Activated T-helper 1 cell treated with anti-CD3 and anti-CD28 coated beads, Interleukin-12 subunit alpha, Interleukin-12 subunit beta, Interleukin-2, Interleukin-4 antibody, amounts not matched to agents 30 ng/mL and 10 ng/mL and 1 ng/mL, durations not matched to agents 14 hours and 24 hours and 36 hours (primary cell): ENCODE data around the gene WDR1. TPM values are rescaled to one million over a fixed set of nuclear protein-coding genes. Genes with fewer than 3 reads are reported as not detected.

Experiments used
- DNase-seq: peaks from one replicate; pipeline ENCODE4 v3.0.0; 2021; ENCODE audit warnings: low spot score
- H3K27ac Mint-ChIP-seq: one replicate; pipeline ENCODE4 v1.8.0; 2021; ENCODE audit warnings: mild to moderate bottlenecking, mixed read lengths
- H3K27me3 Mint-ChIP-seq: one replicate; pipeline ENCODE4 v1.8.0; 2022; ENCODE audit warnings: mild to moderate bottlenecking, moderate library complexity, mixed read lengths; ENCODE audit not compliant: insufficient read depth
- H3K36me3 Mint-ChIP-seq: one replicate; pipeline ENCODE4 v1.8.0; 2021; ENCODE audit warnings: low read depth, mixed read lengths
- H3K4me1 Mint-ChIP-seq: one replicate; pipeline ENCODE4 v1.8.0; 2021; ENCODE audit warnings: low read depth, mixed read lengths
- H3K4me3 Mint-ChIP-seq: one replicate; pipeline ENCODE4 v1.8.0; 2021; ENCODE audit warnings: mild to moderate bottlenecking, moderate library complexity, mixed read lengths
- H3K9me3 Mint-ChIP-seq: one replicate; pipeline ENCODE4 v1.8.0; 2021; ENCODE audit warnings: mixed read lengths
- intact Hi-C: fragments of 100-400 bp; cut with micrococcal nuclease; formaldehyde crosslinking; loops from one replicate; pipeline ENCODE4 v1.15.1; 2024
- total RNA-seq: library from RNA; stranded (reverse); gene quantifications from 2 replicates; pipeline ENCODE4 v1.2.3, GENCODE V29; 2022

The WDR1 gene
- total RNA-seq, 1 donor from 2014 or later = 453 TPM

- H3K36me3 Mint-ChIP-seq = peaks cover 5% of the 10 kb centered on the region
- no peaks in the 10 kb centered on the region for H3K4me1 Mint-ChIP-seq
- no peak overlapping the region for H3K4me3 Mint-ChIP-seq
- intact Hi-C loops = no loop called here
- H3K27ac Mint-ChIP-seq = no peak overlapping the region
- no peaks in the 10 kb centered on the region for H3K27me3 Mint-ChIP-seq
- no peak for DNase-seq
- H3K9me3 Mint-ChIP-seq = no peaks in the 10 kb centered on the region
Observed at GRCh38 chr4:10053635-10054453, 62.8 kb downstream of the WDR1 start.

- Mint-ChIP-seq H3K27ac (no peak overlapping the region), H3K4me1 (peaks cover 9% of the 10 kb centered on the region), H3K4me3 (no peak overlapping the region), H3K36me3 (peaks cover 5% of the 10 kb centered on the region), H3K9me3 (no peaks in the 10 kb centered on the region), H3K27me3 (no peaks in the 10 kb centered on the region)
- intact Hi-C loops = no loop called here
- DNase-seq = no peak
Observed at GRCh38 chr4:10051517-10052135, 65.0 kb downstream of the WDR1 start.

GRCh38 chr4:10050721-10051120 is 65.9 kb downstream of the WDR1 start:
- Mint-ChIP-seq H3K4me3 (no peak overlapping the region), H3K36me3 (peaks cover 2% of the 10 kb centered on the region), H3K27me3 (no peaks in the 10 kb centered on the region), H3K4me1 (peaks cover 9% of the 10 kb centered on the region), H3K9me3 (no peaks in the 10 kb centered on the region), H3K27ac (no peak overlapping the region)
- intact Hi-C loops = no loop called here
- no peak for DNase-seq

DNA sequence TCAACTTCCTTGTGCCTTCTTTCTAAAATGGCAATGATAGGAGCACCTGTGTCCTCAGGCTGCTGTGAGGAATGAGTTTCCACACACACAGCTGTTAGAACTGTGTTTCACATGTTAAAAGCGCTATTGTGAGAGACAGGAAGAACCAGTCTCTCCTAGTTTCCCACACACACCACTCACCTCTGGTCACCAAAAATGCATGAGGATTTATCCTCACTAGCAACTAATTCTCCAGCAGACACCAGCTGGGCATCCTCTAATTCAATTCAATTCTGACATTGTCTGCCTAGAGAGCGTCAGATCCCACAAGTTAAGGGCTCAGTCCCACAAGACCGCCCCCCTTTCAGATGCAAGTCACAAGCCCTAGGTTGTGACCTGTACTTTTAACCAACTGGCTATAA is 66.3 kb downstream of the WDR1 start:
- H3K4me1 Mint-ChIP-seq = peaks cover 9% of the 10 kb centered on the region
- no peak overlapping the region for H3K4me3 Mint-ChIP-seq
- intact Hi-C loops = no loop called here
- H3K36me3 Mint-ChIP-seq = no peaks in the 10 kb centered on the region
- H3K27ac Mint-ChIP-seq = no peak overlapping the region
- DNase-seq = no peak
- H3K9me3 Mint-ChIP-seq = no peaks in the 10 kb centered on the region
- H3K27me3 Mint-ChIP-seq = no peaks in the 10 kb centered on the region

- H3K4me3 Mint-ChIP-seq = no peak overlapping the region
- H3K9me3 Mint-ChIP-seq = no peaks in the 10 kb centered on the region
- no peaks in the 10 kb centered on the region for H3K36me3 Mint-ChIP-seq
- intact Hi-C loops = no loop called here
- no peak for DNase-seq
- no peak overlapping the region for H3K27ac Mint-ChIP-seq
- peaks cover 9% of the 10 kb centered on the region for H3K4me1 Mint-ChIP-seq
- no peaks in the 10 kb centered on the region for H3K27me3 Mint-ChIP-seq
Observed at GRCh38 chr4:10048941-10049697, 67.5 kb downstream of the WDR1 start.

GRCh38 chr4:10047967-10048366 is 68.6 kb downstream of the WDR1 start:
- peaks cover 6% of the 10 kb centered on the region for H3K9me3 Mint-ChIP-seq
- H3K4me3 Mint-ChIP-seq = no peak overlapping the region
- no peaks in the 10 kb centered on the region for H3K27me3 Mint-ChIP-seq
- no peak for DNase-seq
- intact Hi-C loops = no loop called here
- no peaks in the 10 kb centered on the region for H3K36me3 Mint-ChIP-seq
- H3K4me1 Mint-ChIP-seq = peaks cover 9% of the 10 kb centered on the region
- no peak overlapping the region for H3K27ac Mint-ChIP-seq

- H3K4me3 Mint-ChIP-seq = no peak overlapping the region
- DNase-seq = no peak
- peaks cover 14% of the 10 kb centered on the region for H3K9me3 Mint-ChIP-seq
- intact Hi-C loops = no loop called here
- H3K27me3 Mint-ChIP-seq = no peaks in the 10 kb centered on the region
- no peak overlapping the region for H3K27ac Mint-ChIP-seq
- H3K4me1 Mint-ChIP-seq = peaks cover 9% of the 10 kb centered on the region
- no peaks in the 10 kb centered on the region for H3K36me3 Mint-ChIP-seq
Observed at GRCh38 chr4:10046471-10046870, 70.1 kb downstream of the WDR1 start.

- intact Hi-C loops = no loop called here
- Mint-ChIP-seq H3K9me3 (peaks cover 14% of the 10 kb centered on the region), H3K36me3 (no peaks in the 10 kb centered on the region), H3K4me3 (no peak overlapping the region), H3K4me1 (peaks cover 9% of the 10 kb centered on the region), H3K27ac (no peak overlapping the region), H3K27me3 (no peaks in the 10 kb centered on the region)
- no peak for DNase-seq
Observed at GRCh38 chr4:10045481-10045880, 71.1 kb downstream of the WDR1 start.

DNA sequence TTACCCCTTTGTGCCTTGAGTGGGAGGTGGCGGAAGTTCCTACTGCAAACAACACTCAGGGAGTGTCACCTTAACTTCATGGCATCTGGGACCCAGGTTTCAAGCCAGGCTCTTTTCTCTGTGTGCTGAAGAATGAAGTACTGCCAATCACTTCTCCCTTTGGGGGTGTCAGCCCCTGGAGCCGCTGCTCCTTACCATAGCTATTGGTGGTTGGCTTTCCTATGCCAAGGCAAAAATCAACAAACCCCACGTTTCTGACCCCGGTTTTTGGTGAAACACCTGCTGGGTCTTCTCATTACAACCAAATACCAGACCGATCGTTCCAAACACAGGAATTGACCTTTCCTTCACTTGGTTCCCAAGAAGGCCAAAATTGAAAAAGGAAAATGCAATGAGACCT is 75.6 kb downstream of the WDR1 start:
- Mint-ChIP-seq H3K4me3 (no peak overlapping the region), H3K36me3 (no peaks in the 10 kb centered on the region), H3K9me3 (peaks cover 14% of the 10 kb centered on the region), H3K27me3 (no peaks in the 10 kb centered on the region), H3K4me1 (no peaks in the 10 kb centered on the region), H3K27ac (no peak overlapping the region)
- intact Hi-C loops = no loop called here
- DNase-seq = no peak

- no peaks in the 10 kb centered on the region for H3K27me3 Mint-ChIP-seq
- no peak overlapping the region for H3K27ac Mint-ChIP-seq
- H3K4me1 Mint-ChIP-seq = no peaks in the 10 kb centered on the region
- no peak for DNase-seq
- intact Hi-C loops = no loop called here
- H3K4me3 Mint-ChIP-seq = no peak overlapping the region
- peaks cover 14% of the 10 kb centered on the region for H3K9me3 Mint-ChIP-seq
- no peaks in the 10 kb centered on the region for H3K36me3 Mint-ChIP-seq
Observed at GRCh38 chr4:10040049-10040892, 76.3 kb downstream of the WDR1 start.

GRCh38 chr4:10036807-10037342 is 79.7 kb downstream of the WDR1 start:
- H3K27me3 Mint-ChIP-seq = peaks cover 3% of the 10 kb centered on the region
- no peaks in the 10 kb centered on the region for H3K36me3 Mint-ChIP-seq
- intact Hi-C loops = no loop called here
- no peak overlapping the region for H3K4me3 Mint-ChIP-seq
- H3K4me1 Mint-ChIP-seq = peaks cover 19% of the 10 kb centered on the region
- no peak for DNase-seq
- no peak overlapping the region for H3K27ac Mint-ChIP-seq
- H3K9me3 Mint-ChIP-seq = no peaks in the 10 kb centered on the region

- H3K9me3 Mint-ChIP-seq = no peaks in the 10 kb centered on the region
- peaks cover 3% of the 10 kb centered on the region for H3K27me3 Mint-ChIP-seq
- H3K4me3 Mint-ChIP-seq = no peak overlapping the region
- intact Hi-C loops = no loop called here
- no peaks in the 10 kb centered on the region for H3K36me3 Mint-ChIP-seq
- DNase-seq = no peak
- H3K27ac Mint-ChIP-seq = no peak overlapping the region
- H3K4me1 Mint-ChIP-seq = peaks cover 19% of the 10 kb centered on the region
Observed at GRCh38 chr4:10035130-10035529, 81.5 kb downstream of the WDR1 start.
